IPS DF 6.9 (cell line): ENCODE data around the gene PDZD2.

Experiments used
- DNase-seq: peaks from one replicate; pipeline ENCODE4 v3.0.0-alpha.2; 2013; ENCODE audit warnings: low read depth, low spot score
- H3K27ac ChIP-seq: one replicate; pipeline ENCODE4 v1.5.1; 2013; ENCODE audit warnings: low read length, control low read depth
- H3K27me3 ChIP-seq: 2 replicates; pipeline ENCODE4 v1.6.1; 2013; ENCODE audit warnings: mild to moderate bottlenecking, low read length; ENCODE audit not compliant: control insufficient read depth, insufficient read depth
- H3K36me3 ChIP-seq: 2 replicates; pipeline ENCODE4 v1.6.1; 2013; ENCODE audit warnings: low read length; ENCODE audit not compliant: control insufficient read depth, insufficient read depth
- H3K4me1 ChIP-seq: 2 replicates; pipeline ENCODE4 v1.6.1; 2013; ENCODE audit warnings: low read length; ENCODE audit not compliant: control insufficient read depth, insufficient read depth
- H3K4me3 ChIP-seq: 2 replicates; pipeline ENCODE4 v1.5.1; 2013; ENCODE audit warnings: mild to moderate bottlenecking, low read length
- H3K9me3 ChIP-seq: 2 replicates; pipeline ENCODE4 v1.6.1; 2013; ENCODE audit warnings: low read length, inconsistent platforms; ENCODE audit not compliant: control insufficient read depth, insufficient read depth
- WGBS: extraction: QIAGEN DNeasy Blood & Tissue Kit; methylation state at CpG from one replicate; pipeline ENCODE4 v1.1.7; 2013; ENCODE audit warnings: mixed read lengths, missing lambda C conversion rate; ENCODE audit not compliant: insufficient read length, insufficient coverage; 5-methylcytosine and 5-hydroxymethylcytosine counted together

PDZD2 gene

GRCh38 chr5:31807789-31808540 lies 169.0 kb downstream of the PDZD2 start:
- Histone ChIP-seq H3K27me3 (no peaks in the 10 kb centered on the region), H3K36me3 (no peaks in the 10 kb centered on the region), H3K4me3 (no peak overlapping the region), H3K9me3 (no peaks in the 10 kb centered on the region), H3K27ac (no peak overlapping the region), H3K4me1 (no peaks in the 10 kb centered on the region)
- WGBS = no CpG with 5 or more reads among the region's 11 CpGs
- no peak for DNase-seq

DNA sequence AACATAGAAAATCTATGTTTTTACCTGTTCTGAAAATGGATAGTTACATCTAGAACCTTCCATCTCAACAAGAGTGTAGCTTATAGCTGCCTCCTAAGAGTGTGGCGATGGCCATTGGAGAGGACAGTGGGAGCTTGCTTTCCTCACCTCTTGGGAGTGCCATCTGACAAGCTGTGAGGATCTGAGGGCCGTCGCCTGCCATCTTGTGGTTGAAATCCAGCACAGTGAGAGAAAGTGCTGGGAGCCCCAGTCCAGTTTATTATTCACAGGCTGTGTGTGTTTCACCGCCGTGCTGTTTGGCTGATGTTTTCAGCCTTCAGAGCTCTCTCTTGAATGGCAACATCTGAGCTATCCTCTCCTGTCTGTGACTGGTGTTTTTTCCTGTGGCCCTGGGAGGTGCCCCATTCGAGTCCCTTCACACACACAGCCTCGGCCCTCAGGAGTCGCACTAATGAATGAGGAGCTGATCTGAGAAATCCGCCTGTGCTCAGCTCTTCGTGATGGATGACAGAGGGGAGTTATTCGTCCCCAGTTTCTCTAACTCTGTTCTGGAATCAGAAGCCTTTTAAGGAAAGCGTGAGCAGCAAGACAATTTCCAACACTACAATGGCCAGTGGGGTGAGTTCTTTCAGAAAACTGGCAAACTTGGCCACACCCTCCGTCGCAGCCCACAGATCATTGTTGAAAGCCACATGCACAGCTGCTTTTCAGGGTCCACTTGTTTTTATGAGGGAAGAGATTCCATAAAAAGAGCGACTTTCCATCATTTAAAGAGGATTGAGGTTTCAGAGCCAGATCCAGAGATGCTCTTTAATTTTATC lies 170.3 kb downstream of the PDZD2 start:
- Histone ChIP-seq H3K4me1 (no peaks in the 10 kb centered on the region), H3K9me3 (no peaks in the 10 kb centered on the region), H3K36me3 (no peaks in the 10 kb centered on the region), H3K27me3 (no peaks in the 10 kb centered on the region), H3K4me3 (no peak overlapping the region), H3K27ac (no peak overlapping the region)
- DNase-seq = no peak
- no CpG with 5 or more reads among the region's 15 CpGs for WGBS

DNA sequence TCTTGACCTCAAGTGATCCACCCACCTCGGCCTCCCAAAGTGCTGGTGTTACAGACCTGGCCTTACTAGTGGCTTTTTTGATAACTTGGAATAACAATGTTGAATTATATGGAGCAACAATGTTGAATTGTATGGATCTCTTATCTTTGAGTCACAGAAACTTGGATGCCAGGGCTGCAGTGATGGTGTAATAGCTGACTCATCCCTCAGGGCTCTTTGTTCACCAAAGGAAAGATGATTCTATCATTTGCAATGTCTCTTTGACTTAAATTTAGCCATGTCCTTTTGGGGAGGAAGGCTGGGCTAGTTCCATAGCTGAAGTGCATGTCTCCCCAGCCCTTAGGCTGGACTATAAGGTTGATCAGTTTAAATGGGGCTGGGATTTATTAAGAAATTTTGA lies 172.3 kb downstream of the PDZD2 start:
- WGBS = no CpG with 5 or more reads among the region's 1 CpG
- H3K4me1 ChIP-seq = no peaks in the 10 kb centered on the region
- no peaks in the 10 kb centered on the region for H3K27me3 ChIP-seq
- H3K27ac ChIP-seq = no peak overlapping the region
- H3K36me3 ChIP-seq = no peaks in the 10 kb centered on the region
- no peak overlapping the region for H3K4me3 ChIP-seq
- DNase-seq = no peak
- no peaks in the 10 kb centered on the region for H3K9me3 ChIP-seq

GRCh38 chr5:31815376-31815775 lies 176.4 kb downstream of the PDZD2 start:
- Histone ChIP-seq H3K27ac (no peak overlapping the region), H3K4me3 (no peak overlapping the region), H3K27me3 (no peaks in the 10 kb centered on the region), H3K4me1 (no peaks in the 10 kb centered on the region), H3K36me3 (no peaks in the 10 kb centered on the region), H3K9me3 (no peaks in the 10 kb centered on the region)
- no peak for DNase-seq
- WGBS = no CpG with 5 or more reads among the region's 3 CpGs

DNA sequence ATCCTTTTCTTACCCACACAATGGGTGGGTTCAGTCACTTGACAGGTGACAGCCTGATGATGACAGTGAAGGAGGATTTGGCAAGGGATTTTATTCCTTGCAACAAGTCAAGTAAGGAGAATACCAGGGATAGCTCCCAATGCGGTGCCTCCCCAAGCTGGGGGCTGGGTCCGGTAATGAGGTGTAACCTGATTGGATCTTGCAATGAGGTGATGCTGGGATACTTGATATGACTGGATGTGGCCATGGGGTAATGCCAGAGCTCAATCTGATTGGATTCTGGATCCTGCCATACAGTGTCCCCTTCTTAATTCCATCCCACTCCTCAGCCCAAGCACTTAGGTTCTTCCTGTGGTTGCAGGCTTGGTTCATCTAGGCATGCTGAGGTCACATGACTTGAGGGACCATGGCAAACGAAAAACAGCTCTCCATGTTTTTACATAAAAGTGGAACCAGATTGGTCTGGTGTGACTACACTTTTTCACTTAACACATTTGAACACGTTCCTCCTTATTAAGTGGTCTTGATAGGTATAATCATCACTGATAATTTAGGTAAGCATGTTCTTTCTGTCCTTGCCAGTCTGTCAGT lies 181.1 kb downstream of the PDZD2 start:
- Histone ChIP-seq H3K4me1 (no peaks in the 10 kb centered on the region), H3K36me3 (no peaks in the 10 kb centered on the region), H3K9me3 (no peaks in the 10 kb centered on the region), H3K4me3 (no peak overlapping the region), H3K27ac (no peak overlapping the region), H3K27me3 (no peaks in the 10 kb centered on the region)
- no peak for DNase-seq
- WGBS = no CpG with 5 or more reads among the region's 4 CpGs

DNA sequence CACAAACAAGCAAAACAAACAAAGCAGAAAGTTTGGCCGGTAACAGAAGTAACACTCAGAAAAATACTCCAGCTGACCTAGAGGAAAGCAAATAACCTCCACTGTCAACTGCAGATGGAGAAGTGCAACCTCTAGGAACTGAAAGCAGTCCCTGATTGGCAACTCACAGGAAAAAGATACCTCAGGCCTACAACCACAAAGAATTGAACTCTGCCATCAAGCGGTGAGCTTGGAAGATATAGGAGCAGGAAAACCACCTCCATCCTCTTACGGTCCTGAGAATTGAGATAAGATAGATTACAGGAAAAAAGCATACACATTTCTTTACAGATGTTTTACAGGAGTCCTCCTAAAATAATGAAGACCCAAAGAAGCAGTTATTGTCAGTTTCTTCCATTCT lies 184.5 kb downstream of the PDZD2 start:
- WGBS = no CpG with 5 or more reads among the region's 3 CpGs
- H3K27ac ChIP-seq = no peak overlapping the region
- DNase-seq = no peak
- no peaks in the 10 kb centered on the region; the same call in 1 of the 2 replicates for H3K4me1 ChIP-seq
- no peaks in the 10 kb centered on the region for H3K27me3 ChIP-seq
- no peak overlapping the region for H3K4me3 ChIP-seq
- no peaks in the 10 kb centered on the region for H3K9me3 ChIP-seq
- H3K36me3 ChIP-seq = no peaks in the 10 kb centered on the region

DNA sequence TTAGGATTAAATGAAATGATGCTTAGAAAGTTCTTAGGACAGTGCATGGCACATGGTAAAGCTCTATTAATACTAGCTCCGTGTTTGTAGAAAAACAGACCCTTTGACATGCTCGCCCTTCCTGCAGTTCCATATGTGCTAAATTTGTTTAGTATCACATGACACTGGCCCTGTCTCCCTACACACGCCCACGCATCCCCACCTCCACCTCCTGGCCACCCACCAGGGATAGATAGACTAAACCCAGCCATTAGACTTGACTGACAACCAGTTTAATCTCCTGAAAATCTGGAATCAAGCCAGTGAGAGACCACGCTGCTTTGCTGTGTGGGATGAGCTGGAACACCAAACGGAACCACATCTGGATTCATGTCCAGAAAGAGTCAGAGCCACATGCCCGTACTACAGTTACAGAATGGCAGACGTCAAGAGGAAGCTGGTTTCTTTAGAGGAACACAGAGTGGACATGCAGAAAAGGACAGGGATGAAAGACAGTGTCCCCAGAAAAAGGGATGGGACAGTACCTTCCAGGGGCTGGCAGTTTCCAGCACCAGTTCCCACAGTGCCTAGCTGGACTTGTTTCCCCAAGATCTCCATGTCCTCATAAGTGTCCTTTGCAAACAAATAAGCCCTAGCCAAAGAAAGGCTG lies 186.1 kb downstream of the PDZD2 start:
- Histone ChIP-seq H3K4me3 (no peak overlapping the region), H3K36me3 (no peaks in the 10 kb centered on the region), H3K4me1 (no peaks in the 10 kb centered on the region; the same call in 1 of the 2 replicates), H3K27me3 (no peaks in the 10 kb centered on the region), H3K9me3 (no peaks in the 10 kb centered on the region), H3K27ac (no peak overlapping the region)
- no CpG with 5 or more reads among the region's 8 CpGs for WGBS
- no peak for DNase-seq

- no peaks in the 10 kb centered on the region for H3K27me3 ChIP-seq
Observed at GRCh38 chr5:31825518-31826068, 186.7 kb downstream of the PDZD2 start.

DNA sequence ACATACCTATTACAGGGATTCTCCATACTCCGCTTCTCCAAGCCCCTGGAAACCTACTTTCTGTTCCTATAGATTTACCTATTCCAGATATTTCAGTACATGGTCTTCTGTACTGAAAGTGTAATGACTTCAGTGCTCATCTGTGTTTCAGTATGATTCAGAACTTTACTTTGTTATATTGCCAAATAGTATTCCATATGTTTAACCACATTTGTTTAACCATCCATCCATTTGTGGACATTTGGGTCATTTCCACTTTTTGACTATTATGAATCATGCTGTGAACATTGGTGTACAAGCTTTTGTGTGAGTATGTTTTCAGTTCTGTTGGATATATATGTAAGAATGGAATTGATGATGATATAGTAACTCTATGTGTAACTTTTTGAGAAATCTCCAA lies 188.9 kb downstream of the PDZD2 start:
- no CpG with 5 or more reads among the region's 1 CpG for WGBS
- Histone ChIP-seq H3K27me3 (no peaks in the 10 kb centered on the region), H3K4me1 (no peaks in the 10 kb centered on the region; the same call in 1 of the 2 replicates), H3K4me3 (no peak overlapping the region), H3K36me3 (no peaks in the 10 kb centered on the region), H3K27ac (no peak overlapping the region), H3K9me3 (no peaks in the 10 kb centered on the region)
- no peak for DNase-seq

More at GRCh38 chr5:31825518-31826068, 186.7 kb downstream of the PDZD2 start:
- no peak overlapping the region for H3K27ac ChIP-seq
- H3K36me3 ChIP-seq = no peaks in the 10 kb centered on the region
- no peaks in the 10 kb centered on the region; the same call in 1 of the 2 replicates for H3K4me1 ChIP-seq
- H3K4me3 ChIP-seq = no peak overlapping the region
- no peak for DNase-seq
- H3K9me3 ChIP-seq = no peaks in the 10 kb centered on the region
- no CpG with 5 or more reads among the region's 8 CpGs for WGBS

GRCh38 chr5:31832966-31833365 lies 194.0 kb downstream of the PDZD2 start:
- DNase-seq = no peak
- WGBS = no CpG with 5 or more reads among the region's 4 CpGs

More at GRCh38 chr5:31832966-31833365, 194.0 kb downstream of the PDZD2 start:
- no peak overlapping the region for H3K27ac ChIP-seq
- H3K4me1 ChIP-seq = no peaks in the 10 kb centered on the region
- H3K4me3 ChIP-seq = no peak overlapping the region
- H3K9me3 ChIP-seq = no peaks in the 10 kb centered on the region
- H3K27me3 ChIP-seq = no peaks in the 10 kb centered on the region
- no peaks in the 10 kb centered on the region for H3K36me3 ChIP-seq
